ACC112 (cell line): Measurements from ENCODE around the gene MLLT3.

Source experiments
- H2AFZ ChIP-seq: fragments of 200-600 bp; sonication (generic); one replicate; pipeline ENCODE4 v1.6.0; 2017; ENCODE audit warnings: antibody characterized with exemption, low read length; ENCODE audit not compliant: unreplicated experiment
- H3K27ac ChIP-seq: fragments of 200-600 bp; sonication (generic); 2 replicates; pipeline ENCODE4 v1.5.1; 2014; ENCODE audit warnings: low read depth, mild to moderate bottlenecking, antibody characterized with exemption, low read length, moderate library complexity
- H3K27me3 ChIP-seq: fragments of 200-600 bp; sonication (generic); 2 replicates; pipeline ENCODE4 v1.6.1; 2014; ENCODE audit warnings: mild to moderate bottlenecking, antibody characterized with exemption, low read length, moderate library complexity, mixed read lengths; ENCODE audit not compliant: insufficient read depth
- H3K36me3 ChIP-seq: fragments of 200-600 bp; sonication (generic); 2 replicates; pipeline ENCODE4 v1.6.1; 2016; ENCODE audit warnings: mild to moderate bottlenecking, antibody characterized with exemption, low read length, moderate library complexity, mixed read lengths; ENCODE audit not compliant: insufficient read depth
- H3K4me1 ChIP-seq: fragments of 200-600 bp; sonication (generic); one replicate; pipeline ENCODE4 v1.6.1; 2016; ENCODE audit warnings: low read length, mixed read lengths; ENCODE audit not compliant: insufficient read depth, unreplicated experiment, control insufficient read depth
- H3K4me3 ChIP-seq: fragments of 200-600 bp; sonication (generic); 2 replicates; pipeline ENCODE4 v1.5.1; 2014; ENCODE audit warnings: mild to moderate bottlenecking, low read depth, low read length
- H3K79me2 ChIP-seq: fragments of 200-600 bp; sonication (generic); one replicate; pipeline ENCODE4 v1.6.0; 2016; ENCODE audit warnings: low read length; ENCODE audit not compliant: control insufficient read depth, unreplicated experiment, insufficient read depth

Gene MLLT3

GRCh38 chr9:20294046-20294750 is 328.1 kb downstream of the MLLT3 start:
- H3K4me3 ChIP-seq: no peak overlapping the region
- no peak overlapping the region for H3K27ac ChIP-seq
- no peak overlapping the region for H2AFZ ChIP-seq
- no peaks in the 10 kb centered on the region for H3K79me2 ChIP-seq
- H3K27me3 ChIP-seq: no peaks in the 10 kb centered on the region
- peaks cover 12% of the 10 kb centered on the region for H3K4me1 ChIP-seq
- H3K36me3 ChIP-seq: no peaks in the 10 kb centered on the region

GRCh38 chr9:20292002-20292401 is 330.3 kb downstream of the MLLT3 start:
- Histone ChIP-seq H3K36me3 (no peaks in the 10 kb centered on the region), H2AFZ (no peak overlapping the region), H3K4me3 (no peak overlapping the region), H3K27ac (no peak overlapping the region), H3K27me3 (no peaks in the 10 kb centered on the region), H3K79me2 (no peaks in the 10 kb centered on the region), H3K4me1 (peaks cover under 1% of the 10 kb centered on the region)
